Measurements from ENCODE around the gene SRBD1.

Gene SRBD1

DNA sequence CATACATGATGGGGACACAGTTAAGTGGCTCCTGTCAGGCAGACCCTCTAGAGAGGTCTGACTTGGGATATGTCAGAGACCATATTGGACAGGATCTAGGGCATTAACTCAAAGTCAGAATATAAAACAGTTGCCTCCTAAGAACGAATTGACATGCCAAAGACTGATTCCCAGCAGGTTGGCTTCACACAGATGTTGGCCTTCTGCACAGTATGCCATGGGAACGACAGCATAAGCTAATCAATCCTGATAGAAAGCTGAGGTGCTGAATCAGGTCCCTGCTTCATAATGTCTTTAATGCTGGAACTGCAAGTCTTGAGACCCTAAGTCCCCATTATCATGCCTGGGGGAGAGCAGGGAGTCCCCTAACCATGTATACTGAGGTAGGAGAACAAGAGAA lies 165.1 kb downstream of the SRBD1 start:
- H3K4me3 ChIP-seq (ENCODE audit: low read depth, low read length): no peak overlapping the region
- DNase-seq (ENCODE audit: low read depth, low spot score): no peak
- TF ChIP-seq, protein P1, sequence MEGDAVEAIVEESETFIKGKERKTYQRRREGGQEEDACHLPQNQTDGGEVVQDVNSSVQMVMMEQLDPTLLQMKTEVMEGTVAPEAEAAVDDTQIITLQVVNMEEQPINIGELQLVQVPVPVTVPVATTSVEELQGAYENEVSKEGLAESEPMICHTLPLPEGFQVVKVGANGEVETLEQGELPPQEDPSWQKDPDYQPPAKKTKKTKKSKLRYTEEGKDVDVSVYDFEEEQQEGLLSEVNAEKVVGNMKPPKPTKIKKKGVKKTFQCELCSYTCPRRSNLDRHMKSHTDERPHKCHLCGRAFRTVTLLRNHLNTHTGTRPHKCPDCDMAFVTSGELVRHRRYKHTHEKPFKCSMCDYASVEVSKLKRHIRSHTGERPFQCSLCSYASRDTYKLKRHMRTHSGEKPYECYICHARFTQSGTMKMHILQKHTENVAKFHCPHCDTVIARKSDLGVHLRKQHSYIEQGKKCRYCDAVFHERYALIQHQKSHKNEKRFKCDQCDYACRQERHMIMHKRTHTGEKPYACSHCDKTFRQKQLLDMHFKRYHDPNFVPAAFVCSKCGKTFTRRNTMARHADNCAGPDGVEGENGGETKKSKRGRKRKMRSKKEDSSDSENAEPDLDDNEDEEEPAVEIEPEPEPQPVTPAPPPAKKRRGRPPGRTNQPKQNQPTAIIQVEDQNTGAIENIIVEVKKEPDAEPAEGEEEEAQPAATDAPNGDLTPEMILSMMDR (IDR thresholded peaks at IDR 0.05; ENCODE audit: low read depth, low read length): no peak
- in situ Hi-C loops (cut with HindIII; ENCODE audit: low sequenced_read_pairs): no loop called here

DNA sequence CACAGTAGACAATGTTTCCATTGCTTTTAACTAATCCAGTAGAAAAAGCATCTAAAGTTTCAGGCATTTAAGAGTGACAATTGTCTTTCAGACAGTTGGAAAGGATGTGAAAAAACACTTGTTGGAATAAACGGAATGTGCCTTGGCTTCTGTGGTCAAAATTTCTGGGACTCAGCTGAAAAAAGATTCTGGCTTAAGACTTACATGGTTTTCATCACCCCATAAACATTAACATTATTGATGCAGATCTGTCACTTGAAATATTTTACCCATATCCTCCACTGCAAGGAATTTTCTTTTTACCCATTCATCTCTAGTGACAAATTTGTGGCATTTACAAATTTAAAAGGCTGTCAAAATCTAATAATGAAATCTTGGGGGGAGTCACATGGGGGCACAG lies 166.0 kb downstream of the SRBD1 start:
- in situ Hi-C loops (cut with HindIII; ENCODE audit: low sequenced_read_pairs): no loop called here
- DNase-seq (ENCODE audit: low read depth, low spot score): no peak
- H3K4me3 ChIP-seq (ENCODE audit: low read depth, low read length): no peak overlapping the region
- TF ChIP-seq, protein P1 (IDR thresholded peaks at IDR 0.05; ENCODE audit: low read depth, low read length): no peak

DNA sequence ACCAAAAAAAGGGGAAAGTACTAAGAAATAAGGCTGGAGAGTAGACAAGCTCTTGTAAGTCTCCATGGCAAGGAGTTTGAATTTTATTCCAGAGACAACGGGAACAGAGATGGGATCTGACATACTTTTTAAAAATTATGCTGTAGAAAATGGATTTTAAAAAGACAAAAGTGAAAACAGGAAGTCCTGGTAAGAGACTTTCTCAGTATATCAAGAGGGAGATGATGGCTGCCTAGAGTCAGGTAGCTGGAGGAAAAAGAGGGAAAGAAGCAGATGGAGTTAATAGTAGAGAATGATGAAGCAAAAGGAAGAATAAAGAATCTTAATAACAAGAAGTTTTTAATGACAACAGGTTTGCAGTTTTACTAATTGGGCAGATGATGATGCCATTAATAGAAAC lies 168.1 kb downstream of the SRBD1 start:
- TF ChIP-seq, protein P1 (IDR thresholded peaks at IDR 0.05; ENCODE audit: low read depth, low read length): no peak

DNA sequence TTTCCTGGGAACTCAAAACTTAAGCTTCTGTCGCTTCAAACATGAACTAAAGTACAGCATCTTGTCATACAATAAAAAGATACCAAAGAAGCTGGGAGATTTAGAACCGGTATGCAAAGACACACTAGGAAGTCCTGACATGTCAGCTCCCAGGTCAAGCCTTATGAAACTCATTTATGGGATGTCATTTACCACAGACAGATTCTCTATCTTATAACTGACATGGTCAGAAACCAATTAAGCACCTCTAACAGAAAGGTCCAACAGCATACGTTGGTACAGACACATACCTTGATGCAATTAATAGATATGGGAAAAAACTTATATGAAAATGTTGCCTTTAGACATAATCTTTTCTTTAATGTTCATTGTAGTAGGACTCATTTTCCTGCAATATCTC lies 169.0 kb downstream of the SRBD1 start:
- no peak overlapping the region for H3K4me3 ChIP-seq (ENCODE audit: low read depth, low read length)
- TF ChIP-seq, protein P1 (IDR thresholded peaks at IDR 0.05; ENCODE audit: low read depth, low read length): no peak
- no peak for DNase-seq (ENCODE audit: low read depth, low spot score)
- in situ Hi-C loops (cut with HindIII; ENCODE audit: low sequenced_read_pairs): no loop called here

More for the DNA sequence above, 168.1 kb downstream of the SRBD1 start:
- DNase-seq (ENCODE audit: low read depth, low spot score): no peak
- in situ Hi-C loops (cut with HindIII; ENCODE audit: low sequenced_read_pairs): no loop called here
- H3K4me3 ChIP-seq (ENCODE audit: low read depth, low read length): no peak overlapping the region

DNA sequence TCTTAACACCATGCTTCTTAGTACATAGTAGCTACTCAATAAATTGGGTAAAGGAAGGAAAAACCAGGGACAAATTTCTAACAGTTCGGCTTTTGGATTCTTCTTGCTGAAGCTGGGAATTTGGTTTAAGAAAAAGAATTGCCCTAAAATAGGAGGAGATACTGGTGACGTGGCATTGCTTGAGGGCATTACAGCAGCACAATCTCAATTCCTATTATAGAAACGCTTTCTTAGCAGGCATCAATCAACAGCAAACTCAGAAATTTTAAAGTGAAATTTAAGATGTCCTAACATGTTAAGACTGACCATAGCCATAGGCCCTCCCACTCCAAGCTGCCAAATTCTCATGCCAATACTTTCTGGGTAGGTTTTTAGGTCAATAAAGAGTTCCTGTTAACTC lies 169.5 kb downstream of the SRBD1 start:
- in situ Hi-C loops (cut with HindIII; ENCODE audit: low sequenced_read_pairs): no loop called here
- H3K4me3 ChIP-seq (ENCODE audit: low read depth, low read length): no peak overlapping the region
- no peak for DNase-seq (ENCODE audit: low read depth, low spot score)
- TF ChIP-seq, protein P1 (IDR thresholded peaks at IDR 0.05; ENCODE audit: low read depth, low read length): no peak

DNA sequence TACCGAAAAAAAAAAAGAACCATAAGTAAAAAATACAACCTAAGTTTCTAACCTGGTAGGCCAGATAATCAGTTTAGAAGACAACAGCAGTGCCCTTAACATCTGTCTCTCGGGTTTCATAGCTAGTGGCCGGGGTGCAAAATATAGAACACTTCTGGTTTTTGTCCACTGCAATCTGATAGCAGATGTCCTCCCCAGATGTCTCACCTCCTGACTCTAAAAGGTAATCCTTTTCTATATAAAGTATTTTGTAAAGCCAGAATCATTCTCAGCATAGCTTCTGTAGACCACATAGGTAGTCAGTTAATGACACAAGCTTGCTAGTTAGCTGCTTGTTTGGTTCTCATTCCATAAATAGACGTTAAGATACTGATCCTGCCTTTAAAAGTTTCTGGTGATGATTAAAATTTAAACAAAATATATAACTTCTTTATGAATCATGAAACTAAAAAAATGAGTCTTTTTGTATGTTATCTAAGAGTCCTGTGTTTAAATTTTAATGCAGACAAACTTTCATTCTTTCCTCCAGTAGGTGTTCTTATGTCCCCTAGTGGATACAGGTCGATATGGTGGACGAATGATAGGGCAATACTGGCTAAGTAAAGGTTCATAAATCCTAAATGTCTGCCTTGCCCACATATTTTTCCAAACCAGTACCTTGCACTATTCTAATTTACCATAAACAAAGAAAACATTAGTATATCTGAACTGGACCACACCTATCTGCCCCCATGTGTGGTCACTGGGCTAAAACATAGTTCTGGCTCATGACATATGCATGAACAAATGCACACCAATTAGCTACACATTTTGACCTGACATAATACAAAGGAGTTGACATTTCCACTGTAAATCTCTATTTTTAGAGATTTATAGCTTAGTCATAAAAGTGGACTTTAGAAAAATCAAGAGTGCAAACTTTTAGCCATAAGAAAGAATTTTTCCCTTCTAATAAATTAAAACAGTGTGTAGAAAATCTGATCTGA lies 171.0 kb downstream of the SRBD1 start:
- no peak overlapping the region for H3K4me3 ChIP-seq (ENCODE audit: low read depth, low read length)
- no peak for DNase-seq (ENCODE audit: low read depth, low spot score)
- TF ChIP-seq, protein P1 (IDR thresholded peaks at IDR 0.05; ENCODE audit: low read depth, low read length): peak; percentile 28
- in situ Hi-C loops (cut with HindIII; ENCODE audit: low sequenced_read_pairs): no loop called here
